Measurements from ENCODE around the gene CA10. TPM values are rescaled to one million over a fixed set of nuclear protein-coding genes. Genes with fewer than 3 reads are reported as not detected.

CA10 gene
- total RNA-seq, 2 experiments from 2014 or later, result not detected

DNA sequence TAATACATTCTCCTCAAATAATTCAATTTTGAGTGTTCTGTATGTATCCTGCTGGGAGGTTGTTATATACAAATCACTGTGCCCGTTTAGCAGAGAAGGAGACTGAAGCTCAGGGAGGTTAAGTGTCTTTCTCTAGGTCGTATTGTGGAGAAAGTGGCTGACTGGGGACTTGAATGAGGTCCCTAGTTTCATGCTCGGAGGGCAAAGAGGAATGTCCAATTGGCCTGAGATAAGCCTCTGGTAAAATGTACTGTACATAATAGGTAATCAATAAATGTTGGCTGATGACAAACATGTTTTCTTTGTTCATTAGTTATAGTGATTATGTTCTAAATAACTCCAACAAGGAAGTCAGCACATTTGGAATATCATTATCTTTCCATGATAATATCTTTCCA lies 455.6 kb downstream of the CA10 start:
- Mint-ChIP-seq H3K27me3 (peaks cover 13% of the 10 kb centered on the region), H3K9me3 (no peaks in the 10 kb centered on the region), H3K36me3 (no peaks in the 10 kb centered on the region), H3K27ac (no peak overlapping the region), H3K4me3 (no peak overlapping the region), H3K4me1 (no peaks in the 10 kb centered on the region)
- no peak for DNase-seq

DNA sequence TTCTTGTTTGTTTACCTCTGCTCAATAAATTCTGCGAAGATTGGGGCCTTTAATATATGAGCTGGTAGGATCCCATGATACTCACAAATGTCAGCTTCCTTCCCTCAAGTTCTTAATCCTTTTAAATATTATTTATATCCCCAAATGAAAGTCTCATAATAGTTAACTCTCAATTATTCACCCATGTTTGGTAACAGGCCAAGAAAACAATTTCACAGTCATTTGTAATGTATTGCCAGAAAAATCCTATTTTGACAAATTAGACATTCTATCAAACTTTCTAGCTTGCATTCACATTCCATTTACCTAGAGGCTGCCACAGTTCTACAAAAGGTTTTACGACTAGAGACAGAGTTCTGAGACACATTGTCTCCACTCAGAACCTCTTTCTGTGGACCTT lies 457.0 kb downstream of the CA10 start:
- Mint-ChIP-seq H3K9me3 (peaks cover under 1% of the 10 kb centered on the region), H3K27ac (no peak overlapping the region), H3K36me3 (no peaks in the 10 kb centered on the region), H3K4me1 (no peaks in the 10 kb centered on the region), H3K4me3 (no peak overlapping the region), H3K27me3 (peaks cover 12% of the 10 kb centered on the region)
- DNase-seq, result no peak

DNA sequence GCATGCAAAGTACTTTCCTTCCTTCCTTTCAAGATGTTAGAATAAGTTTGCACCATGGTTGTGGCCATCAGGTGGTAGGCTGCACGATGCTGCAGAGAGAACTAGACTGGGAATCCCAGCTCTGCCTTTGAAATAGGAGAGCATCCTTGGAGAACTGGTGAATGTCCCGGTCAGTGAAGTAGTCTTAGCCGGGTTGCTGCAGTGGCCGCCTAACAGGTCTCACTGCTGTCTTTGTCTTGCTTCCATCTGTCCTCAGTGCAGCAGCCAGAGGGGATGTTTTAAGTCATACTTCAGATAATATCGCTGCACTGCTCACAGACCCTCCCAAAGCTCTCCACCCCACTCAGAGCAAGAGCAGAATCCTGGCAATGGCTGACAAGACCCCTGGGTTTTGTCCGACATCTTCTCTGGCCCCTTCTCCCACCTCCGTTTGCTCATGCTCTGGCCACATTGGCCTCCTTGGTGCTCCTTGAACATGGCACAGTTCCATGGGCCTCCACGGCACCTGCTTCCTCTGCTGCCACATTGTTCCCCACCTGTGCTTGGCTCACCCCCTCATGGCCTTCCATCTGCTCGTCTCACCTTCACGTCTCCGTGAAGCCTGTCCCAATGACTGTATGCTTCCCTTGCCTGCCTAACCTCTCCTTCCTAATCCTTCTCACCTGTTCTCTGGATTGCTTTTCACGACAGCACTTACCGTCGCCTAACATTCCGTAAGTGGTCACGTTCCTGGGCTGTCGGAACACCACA lies 458.3 kb downstream of the CA10 start:
- Mint-ChIP-seq H3K4me1 (no peaks in the 10 kb centered on the region), H3K36me3 (no peaks in the 10 kb centered on the region), H3K4me3 (no peak overlapping the region), H3K9me3 (peaks cover 8% of the 10 kb centered on the region), H3K27me3 (peaks cover 17% of the 10 kb centered on the region), H3K27ac (no peak overlapping the region)
- DNase-seq, result no peak

DNA sequence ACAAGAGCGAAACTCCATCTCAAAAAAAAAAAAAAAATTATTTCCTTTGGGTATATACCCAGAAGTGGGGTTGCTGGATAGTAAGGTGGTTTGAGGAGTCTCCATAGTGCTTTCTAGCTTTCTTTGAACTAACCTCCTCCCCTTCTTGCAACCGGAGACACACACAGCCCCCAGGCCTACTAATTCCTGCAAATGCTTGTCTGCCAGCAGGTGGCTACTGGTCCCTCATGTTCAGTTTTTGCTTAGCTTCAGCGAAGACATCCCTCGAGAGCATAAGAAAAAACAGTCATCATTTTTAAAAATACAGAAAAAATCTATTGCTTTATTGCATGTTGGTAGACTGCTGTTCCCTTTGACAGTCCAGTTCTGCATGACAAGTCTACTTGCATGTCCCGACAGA lies 459.2 kb downstream of the CA10 start:
- DNase-seq, result no peak
- Mint-ChIP-seq H3K36me3 (no peaks in the 10 kb centered on the region), H3K9me3 (peaks cover 13% of the 10 kb centered on the region), H3K4me1 (no peaks in the 10 kb centered on the region), H3K27me3 (peaks cover 20% of the 10 kb centered on the region), H3K4me3 (no peak overlapping the region), H3K27ac (no peak overlapping the region)

DNA sequence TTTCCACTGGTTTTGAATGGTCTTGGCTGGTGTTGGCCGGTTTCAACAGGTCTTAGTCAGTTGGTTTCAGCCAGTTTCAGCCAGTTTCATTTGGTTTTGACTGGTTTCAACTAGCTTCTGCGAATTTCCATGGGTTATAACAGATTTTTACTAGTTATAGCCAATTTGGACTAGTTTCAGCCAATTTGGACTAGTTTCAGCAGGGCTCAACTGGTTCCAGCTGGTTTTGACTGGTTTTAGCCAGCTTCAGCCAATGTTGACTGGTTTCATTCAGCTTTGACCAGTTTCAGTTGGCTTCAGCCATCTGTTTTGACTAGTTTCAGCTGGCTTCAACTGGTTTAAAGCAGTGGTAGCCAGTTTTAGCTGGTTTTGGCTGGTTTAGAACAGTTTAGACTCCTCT lies 465.6 kb downstream of the CA10 start:
- H3K27me3 Mint-ChIP-seq, result peaks cover 12% of the 10 kb centered on the region
- no peaks in the 10 kb centered on the region for H3K36me3 Mint-ChIP-seq
- no peak for DNase-seq
- no peaks in the 10 kb centered on the region for H3K4me1 Mint-ChIP-seq
- H3K27ac Mint-ChIP-seq, result no peak overlapping the region
- H3K4me3 Mint-ChIP-seq, result no peak overlapping the region
- peaks cover 21% of the 10 kb centered on the region for H3K9me3 Mint-ChIP-seq

DNA sequence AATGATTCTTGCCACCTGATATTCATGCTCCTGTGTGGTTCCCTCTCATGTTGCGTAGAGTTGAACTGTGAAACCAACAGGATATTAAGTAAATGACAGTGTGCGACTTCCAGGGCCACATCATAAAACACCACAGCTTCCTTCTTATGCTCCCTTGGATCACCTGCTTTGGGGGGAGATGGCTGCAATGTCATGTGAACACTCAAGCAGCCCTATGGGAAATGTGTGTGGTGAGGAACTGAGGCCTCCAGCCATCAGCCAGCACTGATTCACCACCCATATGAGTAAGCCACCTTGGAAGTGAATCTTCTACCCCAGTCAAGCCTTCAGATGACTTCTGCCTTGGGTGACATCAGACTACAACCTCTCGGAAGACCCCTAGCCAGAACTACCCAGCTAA lies 470.6 kb downstream of the CA10 start:
- DNase-seq, result no peak
- Mint-ChIP-seq H3K4me1 (no peaks in the 10 kb centered on the region), H3K27me3 (peaks cover 4% of the 10 kb centered on the region), H3K9me3 (peaks cover 6% of the 10 kb centered on the region), H3K4me3 (no peak overlapping the region), H3K36me3 (no peaks in the 10 kb centered on the region), H3K27ac (no peak overlapping the region)

DNA sequence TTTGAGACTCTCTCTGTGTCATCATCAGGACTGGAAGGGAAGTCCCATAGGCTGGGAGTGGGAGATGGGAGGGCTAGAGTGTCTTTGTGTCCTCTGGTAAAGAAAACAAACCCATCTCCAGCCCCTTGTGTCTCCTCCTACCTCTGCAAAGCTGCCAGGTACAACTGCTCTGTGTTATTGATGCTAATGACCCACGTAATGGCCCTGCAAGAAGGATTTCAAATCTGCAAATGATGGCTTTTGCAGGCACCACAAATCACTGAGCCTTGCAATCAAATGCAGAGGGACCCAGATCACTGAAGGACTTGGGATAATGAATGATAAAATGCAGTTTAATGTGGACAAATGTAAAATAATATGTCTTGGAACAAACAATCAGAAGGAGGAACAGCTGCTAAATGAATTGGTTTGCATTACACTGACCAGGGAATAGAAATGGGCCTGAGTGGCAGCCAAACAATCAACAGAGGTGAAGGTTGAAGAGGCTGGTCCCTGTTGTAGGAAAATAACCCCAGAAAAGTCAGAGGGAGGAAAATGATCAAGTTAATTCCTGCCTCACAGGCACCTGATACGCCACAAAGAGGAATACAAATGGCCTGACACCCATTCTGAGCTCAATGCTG lies 473.1 kb downstream of the CA10 start:
- peaks cover 2% of the 10 kb centered on the region for H3K9me3 Mint-ChIP-seq
- no peaks in the 10 kb centered on the region for H3K36me3 Mint-ChIP-seq
- no peak for DNase-seq
- H3K4me1 Mint-ChIP-seq, result no peaks in the 10 kb centered on the region
- no peak overlapping the region for H3K4me3 Mint-ChIP-seq
- H3K27me3 Mint-ChIP-seq, result peaks cover 5% of the 10 kb centered on the region
- H3K27ac Mint-ChIP-seq, result no peak overlapping the region

DNA sequence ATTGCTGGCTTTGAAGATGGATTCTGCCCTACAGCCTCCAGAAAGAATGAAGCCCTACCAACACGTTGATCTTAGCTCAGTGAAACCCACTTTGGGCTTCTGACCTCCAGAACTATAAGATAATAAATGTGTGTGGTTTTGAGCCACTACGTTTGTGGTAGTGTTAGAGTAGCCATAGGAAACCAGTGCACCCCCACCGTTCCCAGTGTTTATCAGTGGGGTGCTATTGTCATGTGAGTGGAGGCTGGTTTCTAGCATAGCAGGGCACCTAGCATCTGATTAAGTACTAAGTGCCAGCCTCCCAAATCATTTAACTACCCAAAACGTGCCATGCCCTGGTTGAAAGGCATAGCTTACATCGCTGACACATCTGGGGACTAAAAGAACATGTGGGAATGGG lies 474.3 kb downstream of the CA10 start:
- DNase-seq, result no peak
- Mint-ChIP-seq H3K36me3 (no peaks in the 10 kb centered on the region), H3K9me3 (no peaks in the 10 kb centered on the region), H3K4me3 (no peak overlapping the region), H3K4me1 (no peaks in the 10 kb centered on the region), H3K27ac (no peak overlapping the region), H3K27me3 (peaks cover 5% of the 10 kb centered on the region)

DNA sequence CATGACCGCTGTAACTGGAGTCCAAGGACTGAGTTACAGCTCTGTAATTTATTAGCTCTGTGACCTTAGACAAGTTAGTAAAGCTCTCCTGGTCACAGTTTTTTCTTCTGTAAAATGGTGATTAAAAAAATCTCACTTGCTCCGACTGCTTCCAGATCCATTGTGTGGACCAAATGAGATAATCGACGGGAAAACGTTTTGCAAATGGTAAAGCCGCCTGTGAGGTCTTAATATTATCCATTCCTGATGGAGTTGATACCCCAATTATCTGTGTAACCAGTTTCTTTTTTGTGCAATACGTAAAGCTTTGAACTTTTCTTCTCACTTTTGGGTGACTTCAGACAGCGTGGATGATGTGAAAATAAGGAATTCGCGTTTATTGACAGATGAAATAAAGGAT lies 475.2 kb downstream of the CA10 start:
- no peaks in the 10 kb centered on the region for H3K4me1 Mint-ChIP-seq
- DNase-seq, result no peak
- H3K27ac Mint-ChIP-seq, result no peak overlapping the region
- peaks cover 5% of the 10 kb centered on the region for H3K27me3 Mint-ChIP-seq
- H3K4me3 Mint-ChIP-seq, result no peak overlapping the region
- no peaks in the 10 kb centered on the region for H3K36me3 Mint-ChIP-seq
- no peaks in the 10 kb centered on the region for H3K9me3 Mint-ChIP-seq

DNA sequence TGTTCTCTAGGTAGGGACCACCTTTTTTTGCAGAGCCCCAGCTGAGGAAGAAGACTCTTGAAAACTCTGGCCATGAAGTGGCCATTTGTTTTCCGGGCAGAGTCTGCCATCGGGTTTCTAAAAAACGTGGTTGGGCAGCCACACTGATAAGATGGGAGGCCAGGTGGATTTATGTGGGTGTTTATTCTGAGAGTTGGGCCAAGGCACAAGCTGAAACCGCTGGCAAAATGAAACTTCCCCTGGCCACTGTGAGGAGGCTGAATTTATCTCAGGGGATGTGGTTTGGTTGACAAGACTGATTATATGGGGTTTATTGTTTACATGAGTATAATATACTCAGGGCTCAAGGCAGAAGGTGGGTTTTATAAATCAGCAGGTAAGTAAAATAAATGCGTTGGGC lies 476.4 kb downstream of the CA10 start:
- H3K27me3 Mint-ChIP-seq, result peaks cover 5% of the 10 kb centered on the region
- no peaks in the 10 kb centered on the region for H3K36me3 Mint-ChIP-seq
- no peak overlapping the region for H3K4me3 Mint-ChIP-seq
- no peaks in the 10 kb centered on the region for H3K4me1 Mint-ChIP-seq
- no peaks in the 10 kb centered on the region for H3K9me3 Mint-ChIP-seq
- no peak for DNase-seq
- no peak overlapping the region for H3K27ac Mint-ChIP-seq

DNA sequence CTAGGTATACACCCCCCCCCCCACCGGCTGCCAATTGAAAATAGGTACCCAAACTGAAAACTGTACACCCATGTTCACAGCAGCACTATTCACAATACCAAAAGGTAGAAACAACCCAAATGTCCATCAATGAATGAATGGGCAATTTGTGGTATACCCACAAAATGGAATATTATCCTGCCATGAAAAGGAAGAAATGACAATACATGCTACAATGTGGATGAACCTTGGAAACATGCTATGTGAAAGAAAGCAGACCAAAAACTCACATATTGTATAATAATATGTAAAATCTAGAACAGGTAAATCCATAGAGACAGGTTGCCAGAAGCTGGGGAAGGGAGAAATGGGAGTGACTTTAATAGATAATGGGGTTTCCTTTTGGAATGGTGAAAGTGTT lies 480.6 kb downstream of the CA10 start:
- Mint-ChIP-seq H3K36me3 (no peaks in the 10 kb centered on the region), H3K27ac (no peak overlapping the region), H3K4me3 (no peak overlapping the region), H3K9me3 (peaks cover 1% of the 10 kb centered on the region), H3K4me1 (no peaks in the 10 kb centered on the region), H3K27me3 (peaks cover under 1% of the 10 kb centered on the region)
- no peak for DNase-seq

DNA sequence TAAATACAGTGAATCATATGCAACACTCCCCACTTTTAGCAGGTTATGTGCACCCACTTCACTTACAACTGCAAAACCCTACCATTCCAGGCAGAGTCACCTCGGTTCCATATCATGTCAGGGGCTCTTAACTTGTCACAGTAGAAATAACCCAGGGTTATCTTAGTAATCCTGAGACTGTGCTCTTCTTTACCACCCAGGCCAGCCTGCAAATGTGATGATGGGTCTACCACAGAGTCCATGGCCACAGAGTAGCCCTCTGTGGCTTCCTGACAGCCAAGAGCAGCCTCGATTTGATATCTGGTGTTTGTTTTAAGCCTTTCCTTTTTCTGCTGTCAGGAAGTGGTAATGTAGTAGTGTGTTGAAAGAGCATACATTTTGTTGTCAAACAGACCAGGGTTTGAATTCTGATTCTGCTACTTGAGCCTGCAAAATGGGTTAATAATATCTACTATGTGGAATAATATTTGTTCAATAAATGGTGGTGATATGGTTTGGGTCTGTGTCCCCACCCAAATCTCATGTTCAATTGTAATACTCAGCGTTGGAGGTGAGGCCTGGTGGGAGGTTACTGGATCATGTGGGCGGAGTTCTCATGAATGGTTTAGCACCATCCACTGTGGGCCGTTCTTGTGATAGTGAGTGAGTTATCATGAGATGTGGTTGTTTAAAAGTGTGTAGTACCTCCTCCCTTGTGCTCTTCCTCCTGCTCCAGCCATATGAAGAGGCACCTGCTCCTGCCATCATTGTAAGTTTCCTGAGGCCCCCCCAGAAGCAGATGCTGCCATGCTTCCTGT lies 481.6 kb downstream of the CA10 start:
- DNase-seq, result no peak
- no peaks in the 10 kb centered on the region for H3K27me3 Mint-ChIP-seq
- H3K36me3 Mint-ChIP-seq, result no peaks in the 10 kb centered on the region
- no peak overlapping the region for H3K27ac Mint-ChIP-seq
- H3K9me3 Mint-ChIP-seq, result peaks cover 1% of the 10 kb centered on the region
- H3K4me1 Mint-ChIP-seq, result no peaks in the 10 kb centered on the region
- H3K4me3 Mint-ChIP-seq, result no peak overlapping the region

DNA sequence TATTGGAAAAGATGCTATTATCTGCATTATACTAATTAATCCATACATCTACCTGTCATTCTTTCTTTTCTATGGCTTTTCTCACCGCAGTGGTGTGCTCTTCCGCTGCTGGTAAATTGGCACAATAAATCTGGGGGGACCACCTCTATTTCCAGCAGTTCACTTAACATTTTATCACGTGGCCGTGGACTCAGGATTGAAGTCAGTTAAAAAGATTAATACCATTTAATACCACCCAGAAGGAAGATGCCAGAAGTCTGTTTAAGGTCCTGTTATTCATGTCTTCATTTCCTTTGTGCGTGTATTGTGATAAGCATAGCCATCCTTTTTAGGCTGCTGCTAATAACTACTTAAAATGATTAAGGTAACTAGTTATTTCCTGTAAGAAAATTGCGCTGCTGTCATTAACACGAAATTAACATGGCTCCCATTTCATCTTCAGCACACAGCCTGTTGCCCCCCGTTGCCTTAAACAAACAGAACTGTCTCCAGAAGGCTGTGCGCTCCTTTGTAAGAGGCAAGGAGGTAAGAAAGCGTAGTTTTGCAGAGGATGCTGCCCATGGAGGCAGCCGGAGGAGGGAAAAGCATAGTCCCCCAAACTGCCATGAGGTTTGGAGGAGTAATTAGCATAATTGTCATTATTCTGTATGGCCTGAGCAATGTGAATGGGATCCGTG lies 483.8 kb downstream of the CA10 start:
- no peaks in the 10 kb centered on the region for H3K4me1 Mint-ChIP-seq
- no peak overlapping the region for H3K4me3 Mint-ChIP-seq
- peaks cover 3% of the 10 kb centered on the region for H3K9me3 Mint-ChIP-seq
- H3K36me3 Mint-ChIP-seq, result no peaks in the 10 kb centered on the region
- no peaks in the 10 kb centered on the region for H3K27me3 Mint-ChIP-seq
- H3K27ac Mint-ChIP-seq, result no peak overlapping the region
- no peak for DNase-seq

DNA sequence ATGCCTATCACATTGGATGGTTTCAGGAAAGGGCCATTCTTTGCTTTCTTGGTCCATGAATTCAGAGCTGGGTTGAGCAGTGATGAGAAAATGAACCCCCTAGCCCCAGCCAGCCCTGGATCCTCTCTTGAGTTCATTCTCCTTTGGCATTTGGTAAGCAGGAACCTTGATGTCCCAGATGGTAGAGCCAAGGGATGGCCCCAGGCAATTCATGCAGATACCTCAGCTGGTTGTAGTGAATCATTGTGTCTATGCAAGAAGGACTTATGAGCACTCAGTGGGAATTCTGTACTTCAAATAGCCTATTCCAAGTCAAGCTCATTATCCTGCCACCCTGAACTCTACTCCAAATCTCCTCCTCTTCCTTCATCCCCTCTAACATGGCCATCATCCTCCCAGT lies 485.4 kb downstream of the CA10 start:
- Mint-ChIP-seq H3K27ac (no peak overlapping the region), H3K4me1 (no peaks in the 10 kb centered on the region), H3K4me3 (no peak overlapping the region), H3K27me3 (no peaks in the 10 kb centered on the region), H3K36me3 (no peaks in the 10 kb centered on the region), H3K9me3 (peaks cover 3% of the 10 kb centered on the region)
- DNase-seq, result no peak

DNA sequence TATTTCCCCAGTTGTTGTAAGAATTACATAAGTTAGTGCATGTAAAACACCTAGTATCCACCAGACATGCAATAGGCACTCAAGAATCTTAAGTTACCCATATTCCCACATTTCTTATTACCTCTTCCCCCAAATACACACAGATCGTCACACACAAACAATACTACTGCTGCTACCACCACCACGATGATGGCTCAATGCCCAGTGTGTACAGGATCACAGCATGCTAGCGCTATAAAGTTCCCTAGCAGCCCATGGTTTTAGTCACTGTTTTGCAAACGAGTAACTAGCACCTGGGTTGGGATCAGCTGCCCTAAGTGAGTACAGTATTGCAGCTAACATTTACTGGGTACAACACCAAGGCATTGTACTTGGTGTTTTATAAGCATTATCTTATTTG lies 486.4 kb downstream of the CA10 start:
- peaks cover 3% of the 10 kb centered on the region for H3K9me3 Mint-ChIP-seq
- no peak overlapping the region for H3K4me3 Mint-ChIP-seq
- no peaks in the 10 kb centered on the region for H3K4me1 Mint-ChIP-seq
- no peak overlapping the region for H3K27ac Mint-ChIP-seq
- no peaks in the 10 kb centered on the region for H3K36me3 Mint-ChIP-seq
- no peak for DNase-seq
- H3K27me3 Mint-ChIP-seq, result no peaks in the 10 kb centered on the region
